SK-N-SH (cell line): Measurements from ENCODE around the gene TMEM202. TPM values are rescaled to one million over a fixed set of nuclear protein-coding genes. Genes with fewer than 3 reads are reported as not detected.

Experiments used
- CTCF ChIA-PET: fragments of 300-600, 350-600 bp; formaldehyde crosslinking; extraction: SDS; loops from one replicate; lab custom pipeline; 2021; lab: Yijun Ruan, JAX
- POLR2A ChIA-PET: fragments of 350-600 bp; sonication (Branson Sonifier 250); formaldehyde crosslinking; extraction: SDS; loops from one replicate; lab custom pipeline; 2020; ENCODE audit warnings: antibody characterized with exemption, inconsistent platforms; lab: Yijun Ruan, JAX
- DNase-seq: peaks from one replicate; pipeline ENCODE4 v3.0.0; 2012
- H2AFZ ChIP-seq: fragments of 200-600 bp; sonication (generic); 2 replicates; pipeline ENCODE4 v1.8.1; 2016; ENCODE audit warnings: antibody characterized with exemption, mild to moderate bottlenecking, low read depth
- H3F3A ChIP-seq: fragments of 200-600 bp; sonication (generic); replicated peaks from 2 replicates; pipeline ENCODE3; 2016; ENCODE audit warnings: antibody characterized with exemption, mild to moderate bottlenecking; ENCODE audit not compliant: insufficient read depth
- H3K27ac ChIP-seq, 2 experiments: fragments of 200-500 bp in 1 of 2; fragments of 200-600 bp in 1 of 2; sonication (Bioruptor generic) in 1 of 2; sonication (generic), shearing (Covaris generic) in 1 of 2; 2 replicates each; pipeline versions ENCODE4 v1.5.1 to v1.6.1; 2014 to 2016; ENCODE audit warnings: low read depth in 2 of 2, inconsistent platforms in 1 of 2, low read length in 1 of 2, mild to moderate bottlenecking in 1 of 2, mixed read lengths in 1 of 2
- H3K27me3 ChIP-seq: fragments of 200-600 bp; sonication (generic), shearing (Covaris generic); 2 replicates; pipeline ENCODE4 v1.6.1; 2016; ENCODE audit warnings: mixed run types; ENCODE audit not compliant: insufficient read depth
- H3K36me3 ChIP-seq, 2 experiments: fragments of 200-500 bp in 1 of 2; fragments of 200-600 bp in 1 of 2; sonication (Bioruptor generic) in 1 of 2; sonication (generic) in 1 of 2; replicated peaks in 1 of 2; 2 replicates each; pipeline versions ENCODE3 to v1.5.1; 2014 to 2016; ENCODE audit warnings: low read length in 1 of 2, mild to moderate bottlenecking in 1 of 2; ENCODE audit not compliant: insufficient read depth in 2 of 2, control insufficient read depth in 1 of 2
- H3K4me1 ChIP-seq, 2 experiments: fragments of 200-500 bp in 1 of 2; fragments of 200-600 bp in 1 of 2; sonication (Bioruptor generic) in 1 of 2; sonication (generic), shearing (Covaris generic) in 1 of 2; 2 replicates each; pipeline versions ENCODE4 v1.5.1 to v1.6.1; 2014 to 2016; ENCODE audit warnings: low read depth in 1 of 2, low read length in 1 of 2, mixed run types in 1 of 2; ENCODE audit not compliant: insufficient read depth in 2 of 2, control insufficient read depth in 1 of 2
- H3K4me2 ChIP-seq: fragments of 200-600 bp; sonication (generic), shearing (Covaris generic); 2 replicates; pipeline ENCODE4 v1.6.1; 2017; ENCODE audit warnings: mixed run types
- H3K4me3 ChIP-seq, 2 experiments: fragments of 200-500 bp in 1 of 2; fragments of 200-600 bp in 1 of 2; sonication (Bioruptor generic) in 1 of 2; sonication (generic), shearing (Covaris generic) in 1 of 2; 2 replicates each; pipeline versions ENCODE4 v1.5.1 to v1.8.1; 2014 to 2016; ENCODE audit warnings: low read depth in 2 of 2, inconsistent platforms in 1 of 2, low read length in 1 of 2, mild to moderate bottlenecking in 1 of 2, mixed read lengths in 1 of 2, moderate library complexity in 1 of 2
- H3K79me2 ChIP-seq: fragments of 200-600 bp; sonication (generic); 2 replicates; pipeline ENCODE4 v1.8.1; 2017; ENCODE audit warnings: mild to moderate bottlenecking; ENCODE audit not compliant: insufficient read depth
- H3K9ac ChIP-seq: fragments of 200-600 bp; sonication (generic); 2 replicates; pipeline ENCODE4 v1.6.1; 2017; ENCODE audit warnings: mixed run types
- H3K9me2 ChIP-seq: fragments of 200-600 bp; sonication (generic); 2 replicates; pipeline ENCODE4 v1.6.1; 2017; ENCODE audit warnings: mixed run types
- H3K9me3 ChIP-seq: fragments of 200-600 bp; sonication (generic); 2 replicates; pipeline ENCODE4 v1.6.1; 2017; ENCODE audit warnings: mixed run types, mild to moderate bottlenecking, moderate library complexity
- H4K20me1 ChIP-seq: fragments of 200-600 bp; sonication (generic); 2 replicates; pipeline ENCODE4 v1.6.1; 2017; ENCODE audit warnings: mild to moderate bottlenecking, mixed run types; ENCODE audit not compliant: insufficient read depth
- CHD2 ChIP-seq: fragments of 150-350 bp; IDR thresholded peaks from 2 replicates; pipeline ENCODE4 v1.6.1; 2018; ENCODE audit warnings: low read length; ENCODE audit not compliant: partially characterized antibody
- FOSL2 ChIP-seq: IDR thresholded peaks from 2 replicates; pipeline ENCODE4 v1.4.0; 2012; ENCODE audit warnings: low read depth, mild to moderate bottlenecking, moderate library complexity, borderline replicate concordance
- JUND ChIP-seq: IDR thresholded peaks from 2 replicates; pipeline ENCODE4 v1.4.0; 2012
- RXRA ChIP-seq: IDR thresholded peaks from 2 replicates; pipeline ENCODE4 v1.4.0; 2012; ENCODE audit warnings: low read depth, mild to moderate bottlenecking, borderline replicate concordance
- SMC3 ChIP-seq: IDR thresholded peaks from 2 replicates; pipeline ENCODE4 v1.6.1; 2012; ENCODE audit warnings: low read depth, low read length, improper control_type of control experiment
- WGBS: methylation state at CpG from one replicate; pipeline ENCODE4 v1.1.6; 2017; ENCODE audit warnings: low lambda C conversion rate; 5-methylcytosine and 5-hydroxymethylcytosine counted together
- polyA plus RNA-seq, 3 experiments: library from polyadenylated mRNA; depleted of rRNA; stranded (reverse); fragments of >200 nt; gene quantifications; 2 replicates each; pipeline ENCODE4 v1.2.3, GENCODE V29; 2012

Gene TMEM202
- polyA plus RNA-seq, 1 of the 3 experiments (the other 2 are of a cell fraction) = not detected

- TF ChIP-seq FOSL2 = no peak
Observed at GRCh38 chr15:72451224-72451623, 53.1 kb downstream of the TMEM202 start (continued).

- no peaks in the 10 kb centered on the region; a peak in 1 of 4 replicates for H3K4me1 ChIP-seq
- 85% methylated on average over 7 of the region's 7 CpGs for WGBS
- H3K4me3 ChIP-seq = no peak overlapping the region
- no peaks in the 10 kb centered on the region for H3K27me3 ChIP-seq
- no peaks in the 10 kb centered on the region for H3K9me3 ChIP-seq
- ChIA-PET POLR2A (no interaction called here), CTCF (no interaction called here)
- TF ChIP-seq SMC3 (no peak), FOSL2 (no peak), CHD2 (no peak), JUND (no peak), RXRA (no peak)
- H3K79me2 ChIP-seq = no peaks in the 10 kb centered on the region
- no peak overlapping the region for H3K9ac ChIP-seq
- no peak for DNase-seq
- H3F3A ChIP-seq = no peaks in the 10 kb centered on the region
- no peak overlapping the region for H3K27ac ChIP-seq
- no peaks in the 10 kb centered on the region for H3K9me2 ChIP-seq
- no peaks in the 10 kb centered on the region for H4K20me1 ChIP-seq
- no peak overlapping the region for H3K4me2 ChIP-seq
- no peaks in the 10 kb centered on the region for H3K36me3 ChIP-seq
- H2AFZ ChIP-seq = no peak overlapping the region
Observed at GRCh38 chr15:72456684-72457083, 58.6 kb downstream of the TMEM202 start.

Other genes starting within 250 kb of the TMEM202 start
- 0.06 and 0.10 TPM in 2 replicates for gene GRAMD2A, start 200.5 kb upstream of the TMEM202 start, polyA plus RNA-seq (2012; rRNA removed)
- gene PKM, start 167.1 kb upstream of the TMEM202 start, polyA plus RNA-seq (2012; rRNA removed) = 1,453 and 1,539 TPM in 2 replicates
- gene PARP6, start 125.8 kb upstream of the TMEM202 start, polyA plus RNA-seq (2012; rRNA removed) = 57.7 and 76.6 TPM in 2 replicates
- 0.20 and 0.29 TPM in 2 replicates for gene CELF6, start 78.1 kb upstream of the TMEM202 start, polyA plus RNA-seq (2012; rRNA removed)
- 251 and 344 TPM in 2 replicates for gene HEXA, start 22.3 kb upstream of the TMEM202 start, polyA plus RNA-seq (2012; rRNA removed)
- 36.4 and 48.3 TPM in 2 replicates for gene ARIH1, start 76.0 kb downstream of the TMEM202 start, polyA plus RNA-seq (2012; rRNA removed)